A673 (cell line): ENCODE measurements around the gene CCDC102B.

ENCODE experiments used
- EZH2 ChIP-seq: fragments of 200-600 bp; sonication (generic); IDR thresholded peaks from 2 replicates; pipeline ENCODE4 v1.6.1; 2017; ENCODE audit warnings: borderline replicate concordance, low read depth, mild to moderate bottlenecking, mixed read lengths, antibody characterized with exemption, low read length; ENCODE audit not compliant: poor library complexity, severe bottlenecking
- TF ChIP-seq, protein P1 (sequence below): fragments of 300-800, 200-600 bp; sonication (generic); conservative IDR thresholded peaks from 2 replicates; pipeline ENCODE4 v1.5.1; 2017; ENCODE audit warnings: low read depth, mild to moderate bottlenecking, antibody characterized with exemption, low read length, moderate library complexity, mixed read lengths

- TF ChIP-seq, protein P1, sequence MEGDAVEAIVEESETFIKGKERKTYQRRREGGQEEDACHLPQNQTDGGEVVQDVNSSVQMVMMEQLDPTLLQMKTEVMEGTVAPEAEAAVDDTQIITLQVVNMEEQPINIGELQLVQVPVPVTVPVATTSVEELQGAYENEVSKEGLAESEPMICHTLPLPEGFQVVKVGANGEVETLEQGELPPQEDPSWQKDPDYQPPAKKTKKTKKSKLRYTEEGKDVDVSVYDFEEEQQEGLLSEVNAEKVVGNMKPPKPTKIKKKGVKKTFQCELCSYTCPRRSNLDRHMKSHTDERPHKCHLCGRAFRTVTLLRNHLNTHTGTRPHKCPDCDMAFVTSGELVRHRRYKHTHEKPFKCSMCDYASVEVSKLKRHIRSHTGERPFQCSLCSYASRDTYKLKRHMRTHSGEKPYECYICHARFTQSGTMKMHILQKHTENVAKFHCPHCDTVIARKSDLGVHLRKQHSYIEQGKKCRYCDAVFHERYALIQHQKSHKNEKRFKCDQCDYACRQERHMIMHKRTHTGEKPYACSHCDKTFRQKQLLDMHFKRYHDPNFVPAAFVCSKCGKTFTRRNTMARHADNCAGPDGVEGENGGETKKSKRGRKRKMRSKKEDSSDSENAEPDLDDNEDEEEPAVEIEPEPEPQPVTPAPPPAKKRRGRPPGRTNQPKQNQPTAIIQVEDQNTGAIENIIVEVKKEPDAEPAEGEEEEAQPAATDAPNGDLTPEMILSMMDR: no peak
- TF ChIP-seq EZH2: no peak
These were observed 137.8 kb downstream of the CCDC102B start for GRCh38 chr18:68935686-68936085.
